GM19455 (cell line): ENCODE data around the gene NFIC.
"Not testable (repeated sequence)": the region's sequence is repeated elsewhere in the genome, so short reads cannot be mapped to it uniquely, and the experiment has no call there.

Source experiments
- ATAC-seq: cut with Tn5 transposase; IDR thresholded peaks from one replicate; pipeline ENCODE4 v1.9.1; 2021; ENCODE audit not compliant: unreplicated experiment

Gene NFIC

DNA sequence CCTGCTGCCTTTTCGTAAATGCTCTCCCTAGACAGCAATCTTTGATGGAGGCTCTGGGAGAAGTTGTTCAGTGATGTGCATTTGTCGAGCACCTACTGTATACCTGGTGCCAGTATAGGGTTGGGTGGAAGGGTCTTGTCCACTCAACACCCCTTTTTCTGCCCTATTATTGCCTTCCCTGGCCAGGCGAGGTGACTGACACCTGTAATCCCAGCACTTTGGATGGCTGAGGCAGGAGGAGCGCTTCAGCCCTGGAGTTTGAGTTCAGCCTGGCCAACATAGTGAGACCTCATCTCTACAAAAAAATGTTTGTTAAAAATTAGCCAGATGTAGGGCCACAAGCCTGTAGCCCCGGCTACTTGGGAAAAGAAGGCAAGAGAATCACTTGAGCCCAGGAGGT is 49.3 kb downstream of the NFIC start:
- ATAC-seq: no peak

DNA sequence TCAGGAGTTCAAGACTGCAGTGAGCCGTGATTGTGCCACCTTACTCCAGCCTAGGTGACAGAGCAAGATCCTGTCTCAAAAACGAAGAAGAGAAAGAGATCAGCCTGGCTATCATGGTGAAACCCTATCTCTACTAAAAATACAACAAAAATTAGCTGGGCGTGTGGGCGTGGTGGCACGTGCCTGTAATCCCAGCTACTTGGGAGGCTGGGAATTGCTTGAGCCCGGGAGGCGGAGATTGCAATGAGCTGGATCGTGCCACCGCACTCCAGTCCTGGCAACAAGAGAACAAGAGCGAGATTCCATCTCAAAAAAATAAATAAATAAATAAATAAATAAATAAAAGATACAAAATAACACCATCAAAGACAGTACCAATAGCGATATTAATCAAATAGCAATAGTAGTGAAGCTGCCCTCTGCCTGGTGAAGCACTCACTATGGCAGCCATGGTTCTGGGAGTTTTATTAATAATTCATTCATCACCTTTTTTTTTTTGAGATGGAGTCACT is 53.9 kb downstream of the NFIC start:
- ATAC-seq: no peak

DNA sequence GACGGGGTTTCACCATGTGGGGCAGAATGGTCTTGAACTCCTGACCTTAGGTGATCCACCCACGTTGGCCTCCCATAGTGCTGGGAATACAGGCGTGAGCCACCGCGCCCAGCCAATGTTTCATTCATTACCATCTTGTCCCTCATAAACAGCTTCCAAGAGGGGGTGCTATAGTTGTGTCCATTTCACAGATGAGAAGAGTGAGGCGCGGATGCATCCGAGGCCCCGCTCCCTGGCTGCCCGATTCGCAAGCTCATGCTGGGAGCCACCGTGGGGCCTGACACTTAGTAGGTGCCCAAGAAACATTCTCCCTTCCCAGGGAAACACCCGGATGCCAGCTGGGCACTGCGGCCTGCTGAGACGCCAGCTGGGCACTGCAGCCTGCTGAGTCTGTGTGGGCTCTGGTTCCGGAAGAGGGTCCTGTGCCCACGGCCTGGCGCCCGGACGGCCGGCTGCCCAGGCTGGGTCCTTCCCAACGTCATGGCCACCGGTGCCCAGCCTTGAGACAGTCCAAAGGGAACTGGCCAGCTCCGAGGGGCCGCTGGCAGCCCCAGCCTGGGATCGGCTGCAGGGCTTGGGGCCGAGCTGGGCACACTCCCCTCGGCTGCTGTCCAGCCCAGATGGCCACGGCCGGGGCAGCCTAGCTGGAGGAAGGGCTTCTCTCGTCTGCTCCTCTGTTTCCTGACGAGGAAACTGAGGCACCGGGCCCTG is 54.7 kb downstream of the NFIC start:
- ATAC-seq: no peak

DNA sequence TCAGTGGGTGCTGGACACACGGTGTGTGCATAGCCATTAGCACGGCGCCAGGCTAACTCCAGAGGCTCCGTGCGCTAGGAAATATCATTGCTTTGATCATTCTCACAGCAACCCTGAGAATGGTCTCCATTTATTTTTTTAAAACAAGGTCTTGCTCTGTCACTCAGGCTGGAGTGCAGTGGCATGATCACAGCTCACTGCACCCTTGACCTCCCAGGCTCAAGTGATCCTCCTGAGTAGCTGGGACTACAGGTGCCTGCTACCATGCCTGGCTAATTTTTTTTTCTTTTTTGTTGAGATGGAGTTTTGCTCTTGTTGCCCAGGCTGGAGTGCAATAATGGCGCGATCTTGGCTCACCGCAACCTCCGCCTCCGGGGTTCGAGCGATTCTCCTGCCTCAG is 55.3 kb downstream of the NFIC start:
- not testable (repeated sequence) for ATAC-seq

DNA sequence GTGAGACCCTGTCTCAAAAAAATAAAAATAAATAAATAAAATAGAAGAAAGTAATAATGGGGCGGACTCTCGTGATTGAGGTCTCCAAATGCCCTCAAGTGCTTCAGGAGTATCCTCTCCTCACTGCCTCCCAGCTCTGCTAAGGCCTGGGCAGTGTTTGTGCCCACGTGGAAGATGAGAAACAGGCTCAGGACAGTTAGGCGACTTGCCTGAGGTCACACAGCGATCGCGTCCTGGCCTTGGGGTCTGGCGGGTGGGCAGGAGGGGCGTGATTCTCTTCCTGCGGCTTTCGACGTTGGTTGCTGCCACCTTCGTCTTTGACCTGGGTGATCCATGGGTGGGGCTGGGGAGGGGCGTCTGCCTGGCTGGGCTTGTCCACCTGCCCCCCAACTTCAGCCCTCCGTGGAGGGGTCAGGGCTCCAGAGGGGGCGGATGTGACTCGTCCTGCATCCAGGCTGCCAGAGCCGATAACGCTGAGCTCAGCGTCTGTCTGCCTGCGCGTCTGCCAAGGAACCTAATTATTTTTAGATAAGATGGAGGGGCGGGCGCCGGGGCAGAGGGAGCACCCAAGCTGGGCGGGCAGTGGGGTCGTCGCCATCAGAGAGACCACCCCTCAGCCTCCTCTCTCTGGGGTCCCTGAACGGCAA is 56.9 kb downstream of the NFIC start:
- ATAC-seq: no peak

DNA sequence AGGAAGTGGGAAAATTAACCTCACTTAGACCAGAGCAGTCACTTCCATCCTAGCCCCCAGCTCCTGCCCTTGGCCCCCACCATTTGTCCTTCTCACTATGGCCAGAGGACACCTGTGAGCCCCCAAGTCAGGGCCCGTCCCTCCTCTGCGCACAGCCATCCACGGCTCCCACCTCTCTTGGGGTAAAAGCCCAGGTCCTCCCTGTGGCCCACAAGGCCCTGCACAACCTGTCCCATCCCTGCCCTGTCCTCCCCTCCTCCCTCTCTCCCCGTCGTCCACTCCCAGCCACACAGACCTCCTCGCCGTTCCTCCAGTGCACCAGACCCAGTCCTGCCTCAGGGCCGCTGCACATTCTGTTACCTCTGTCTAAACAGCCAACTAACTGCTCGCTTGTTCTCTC is 60.0 kb downstream of the NFIC start:
- ATAC-seq: no peak

DNA sequence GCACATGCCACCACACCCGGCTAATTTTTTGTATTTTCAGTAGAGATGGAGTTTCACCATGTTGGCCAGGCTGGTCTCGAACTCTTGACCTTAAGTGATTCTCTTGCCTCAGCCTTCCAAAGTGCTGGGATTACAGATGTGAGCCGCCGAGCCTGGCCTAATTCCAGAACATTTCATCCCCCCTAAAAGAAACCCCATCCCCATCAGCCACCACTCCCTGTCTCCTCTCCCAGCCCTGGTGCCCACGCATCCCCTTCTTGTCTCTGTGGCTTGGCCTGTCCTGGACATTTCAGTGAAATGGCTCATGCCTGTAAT is 63.9 kb downstream of the NFIC start:
- not testable (repeated sequence) for ATAC-seq

DNA sequence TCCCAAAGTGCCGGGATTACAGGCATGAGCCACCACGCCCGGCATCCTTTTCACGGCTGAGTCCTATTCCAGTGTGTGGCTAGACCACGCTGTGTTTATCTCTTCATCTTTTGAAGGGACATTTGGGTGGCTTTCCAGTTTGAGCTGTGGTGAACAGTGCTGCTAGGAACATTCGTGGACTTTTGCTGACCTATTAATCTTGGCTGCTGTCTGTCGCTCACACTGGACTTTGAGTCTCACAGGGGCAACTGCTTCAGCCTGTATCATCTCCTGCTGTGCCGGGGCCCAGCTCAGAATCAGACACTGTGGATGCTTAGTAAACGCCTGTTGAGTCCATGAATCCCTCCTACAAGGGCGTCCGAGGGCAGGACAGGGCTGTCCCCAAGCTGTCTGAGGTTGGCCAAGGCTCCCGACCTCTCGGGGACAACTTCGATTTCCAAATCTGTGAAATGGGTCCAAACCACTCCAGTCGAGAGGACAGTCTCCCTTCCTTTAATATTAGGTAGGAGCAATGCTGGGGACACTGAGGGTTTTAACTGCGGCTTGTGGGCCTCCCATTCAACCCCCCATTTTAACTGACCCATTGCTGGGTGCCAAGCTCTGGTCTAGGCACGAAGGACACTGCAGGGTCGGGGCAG is 65.5 kb downstream of the NFIC start:
- ATAC-seq: no peak

DNA sequence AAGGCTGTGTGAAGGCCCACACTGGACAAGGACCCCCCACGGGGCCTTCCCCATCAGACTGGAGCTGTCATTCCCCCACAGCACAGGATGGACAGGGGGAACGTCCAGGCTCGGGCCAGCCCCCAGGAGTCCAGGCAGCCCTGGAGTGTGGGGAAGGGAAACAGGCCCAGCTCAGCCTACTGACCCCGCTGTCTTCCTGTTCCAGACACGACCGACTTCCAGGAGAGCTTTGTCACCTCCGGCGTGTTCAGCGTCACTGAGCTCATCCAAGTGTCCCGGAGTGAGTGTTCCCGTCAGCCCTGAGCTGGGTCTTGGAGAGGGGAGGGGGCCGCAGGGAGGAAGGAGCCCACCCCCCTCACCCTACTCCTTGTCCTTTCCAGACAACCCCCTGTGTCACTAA is 66.9 kb downstream of the NFIC start:
- ATAC-seq: no peak

DNA sequence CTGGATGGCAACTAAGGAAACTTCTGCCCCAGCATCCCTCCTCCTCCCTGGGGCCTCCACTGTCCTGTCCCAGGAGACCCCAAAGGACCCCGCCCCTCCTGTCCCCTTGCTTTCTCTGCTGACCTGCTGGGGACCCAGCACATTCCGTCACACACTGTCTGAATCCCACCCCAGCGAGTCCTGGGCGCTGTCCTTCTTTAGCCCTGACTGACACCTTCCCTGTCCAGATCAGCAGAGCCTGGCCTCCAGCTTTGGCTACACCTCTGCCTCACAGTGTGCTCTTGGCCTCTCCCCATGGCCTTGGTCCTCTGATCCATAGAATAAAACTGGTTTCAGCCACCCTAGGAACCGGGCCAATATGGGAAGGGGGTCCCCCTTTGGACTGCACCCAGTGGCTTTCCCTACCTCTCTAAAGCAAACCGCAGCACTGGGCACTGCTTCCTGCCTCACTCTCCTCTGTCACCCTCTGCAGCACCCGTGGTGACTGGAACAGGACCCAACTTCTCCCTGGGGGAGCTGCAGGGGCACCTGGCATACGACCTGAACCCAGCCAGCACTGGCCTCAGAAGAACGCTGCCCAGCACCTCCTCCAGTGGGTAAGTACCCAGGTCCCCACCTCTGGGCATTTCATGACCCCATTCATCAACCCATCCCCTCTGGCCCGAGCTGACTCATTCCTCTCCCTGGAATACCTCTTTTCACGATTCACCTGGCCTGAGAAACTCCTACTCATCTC is 67.6 kb downstream of the NFIC start:
- ATAC-seq: no peak

DNA sequence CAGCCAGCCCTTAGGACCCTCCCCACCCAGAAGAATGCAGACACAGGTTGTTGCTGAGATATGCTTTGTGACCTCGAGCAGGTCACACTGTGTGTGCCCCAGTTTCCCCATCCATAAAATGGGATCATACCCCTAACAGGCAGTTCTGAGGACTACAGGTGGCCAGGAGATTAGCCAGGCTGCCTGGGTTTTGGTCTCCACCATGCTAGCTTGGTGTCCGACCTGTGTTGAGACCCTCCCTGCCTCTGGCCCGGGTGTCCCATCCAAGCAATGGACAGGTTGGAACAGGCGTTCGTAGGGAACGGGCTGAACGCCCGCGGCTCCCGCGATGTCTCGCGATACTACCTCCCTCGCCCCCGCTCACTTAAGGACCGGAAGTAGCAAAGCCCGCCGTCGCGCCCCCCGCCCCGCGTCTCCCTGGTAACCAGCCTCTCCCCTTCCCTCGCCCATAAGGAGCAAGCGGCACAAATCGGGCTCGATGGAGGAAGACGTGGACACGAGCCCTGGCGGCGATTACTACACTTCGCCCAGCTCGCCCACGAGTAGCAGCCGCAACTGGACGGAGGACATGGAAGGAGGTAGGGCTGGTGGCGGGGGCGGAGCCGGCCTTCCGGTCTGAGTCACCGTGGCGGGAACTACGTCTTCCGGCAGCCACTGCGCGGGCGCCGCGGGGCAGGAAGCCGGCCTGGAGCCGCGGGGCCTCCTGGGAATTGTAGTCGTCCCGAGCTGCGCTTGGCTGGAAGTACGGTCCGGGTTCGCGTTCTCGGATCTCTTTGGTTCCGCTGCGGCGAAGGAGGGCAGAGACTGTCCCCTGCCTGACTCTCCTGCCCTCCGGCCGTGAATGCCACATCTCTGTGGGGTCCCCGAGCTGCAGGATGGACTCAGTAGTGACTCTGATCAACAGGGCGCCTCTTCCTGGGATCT is 68.5 kb downstream of the NFIC start:
- peak; percentile 80 for ATAC-seq

DNA sequence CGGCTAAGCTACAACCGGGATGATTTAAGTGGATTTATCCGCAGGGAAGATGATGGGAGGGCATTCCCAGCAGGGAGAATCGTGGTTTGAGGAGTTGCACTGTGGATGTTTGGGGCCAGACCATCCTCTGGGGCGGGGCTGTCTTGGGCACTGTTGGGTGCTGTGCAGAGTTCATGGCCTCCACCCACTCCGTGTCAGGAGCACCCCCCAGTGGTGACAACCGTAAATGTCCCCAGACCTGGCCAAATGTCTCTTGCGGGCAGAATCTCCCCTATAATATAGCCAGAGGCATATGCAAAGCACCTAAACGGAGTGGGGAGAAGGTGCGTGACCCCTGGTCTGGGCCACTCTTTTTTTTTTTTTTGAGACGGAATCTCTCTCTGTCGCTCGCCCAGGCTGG is 73.7 kb downstream of the NFIC start:
- ATAC-seq: no peak

DNA sequence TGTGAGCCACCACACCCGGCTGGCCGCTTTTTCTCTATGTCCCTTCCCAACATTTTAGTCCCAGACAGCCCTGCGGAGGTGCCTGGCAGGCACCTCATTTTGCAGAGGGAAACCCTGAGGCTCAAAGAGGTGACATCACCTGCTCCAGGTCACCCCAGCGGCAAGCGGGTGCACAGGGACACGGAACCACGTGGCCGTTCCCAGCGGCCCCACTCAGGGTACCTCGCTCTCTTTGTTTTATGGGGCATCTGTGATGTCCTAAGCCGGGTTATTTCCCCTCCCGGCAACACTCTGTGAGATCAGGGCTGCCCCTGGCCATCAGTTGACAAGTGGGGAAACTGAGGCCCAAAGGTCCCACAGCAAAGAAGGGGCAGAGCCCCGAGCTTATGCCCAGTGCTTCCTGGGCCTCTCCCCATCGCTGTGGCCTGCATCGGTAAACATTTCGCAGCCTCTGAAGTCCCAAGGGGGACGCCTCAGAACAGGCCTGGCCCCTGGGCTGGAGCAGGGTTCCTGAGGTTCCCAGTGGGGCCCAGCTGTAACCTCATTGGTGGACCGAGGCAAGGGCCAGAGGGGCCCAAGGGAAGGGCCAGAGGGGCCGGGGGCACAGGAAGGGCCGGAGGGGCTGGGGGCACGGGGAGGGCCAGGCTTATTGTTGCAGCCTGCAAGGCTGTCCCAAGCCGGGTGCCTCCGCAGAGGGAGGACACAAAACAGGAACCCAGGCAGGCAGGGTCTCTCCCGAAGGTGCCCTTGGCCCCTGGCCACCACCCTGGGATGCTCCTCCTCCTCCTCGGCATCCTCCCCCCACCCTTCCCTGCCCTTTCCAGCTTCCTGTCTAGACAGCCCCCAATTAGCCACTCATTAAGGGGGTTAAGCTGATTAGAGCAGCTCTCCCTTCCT is 75.0 kb downstream of the NFIC start:
- no peak for ATAC-seq

DNA sequence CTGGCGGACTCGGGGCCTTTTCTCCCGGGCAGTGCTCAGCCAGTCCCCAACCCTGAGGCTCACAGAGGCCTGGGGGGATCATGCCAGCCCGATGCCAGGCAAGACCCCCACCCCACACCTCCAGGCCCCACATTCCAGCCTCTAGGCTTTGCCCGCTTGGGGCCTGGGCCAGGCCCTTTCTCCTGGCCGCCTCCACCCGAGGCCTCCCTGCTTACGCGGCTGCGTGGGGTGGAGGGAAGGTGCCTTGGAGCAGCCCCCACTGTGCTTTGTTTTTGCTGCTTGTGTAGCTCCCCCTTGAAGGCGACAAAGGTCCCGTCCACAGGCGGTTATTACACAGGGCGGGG is 75.6 kb downstream of the NFIC start:
- ATAC-seq: no peak

DNA sequence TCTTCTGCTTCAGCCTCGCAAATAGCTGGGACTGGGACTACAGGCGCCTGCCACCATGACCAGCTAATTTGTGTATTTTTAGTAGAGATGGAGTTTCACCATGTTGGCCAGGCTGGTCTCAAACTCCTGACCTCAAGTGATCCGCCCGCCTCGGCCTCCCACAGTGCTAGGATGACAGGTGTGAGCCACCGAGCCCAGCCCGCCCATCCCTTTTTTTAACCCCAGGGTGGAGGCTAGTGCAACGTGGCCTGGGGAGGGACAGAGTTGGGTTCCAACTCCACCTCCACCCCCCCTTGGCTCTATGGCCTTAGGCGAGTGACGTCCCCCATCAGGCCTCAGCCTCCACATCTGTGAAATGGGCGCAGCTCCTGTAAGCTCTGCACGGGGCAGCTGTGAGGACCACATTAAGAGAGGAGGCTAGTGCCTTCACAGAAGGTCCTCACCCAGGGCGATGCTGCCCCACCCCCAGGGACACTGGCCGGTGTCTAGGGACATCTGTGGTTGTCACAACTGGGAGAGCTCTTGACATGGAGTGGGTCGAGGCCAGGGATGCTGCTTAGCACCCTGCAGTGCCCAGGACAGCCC is 76.2 kb downstream of the NFIC start:
- ATAC-seq: no peak

DNA sequence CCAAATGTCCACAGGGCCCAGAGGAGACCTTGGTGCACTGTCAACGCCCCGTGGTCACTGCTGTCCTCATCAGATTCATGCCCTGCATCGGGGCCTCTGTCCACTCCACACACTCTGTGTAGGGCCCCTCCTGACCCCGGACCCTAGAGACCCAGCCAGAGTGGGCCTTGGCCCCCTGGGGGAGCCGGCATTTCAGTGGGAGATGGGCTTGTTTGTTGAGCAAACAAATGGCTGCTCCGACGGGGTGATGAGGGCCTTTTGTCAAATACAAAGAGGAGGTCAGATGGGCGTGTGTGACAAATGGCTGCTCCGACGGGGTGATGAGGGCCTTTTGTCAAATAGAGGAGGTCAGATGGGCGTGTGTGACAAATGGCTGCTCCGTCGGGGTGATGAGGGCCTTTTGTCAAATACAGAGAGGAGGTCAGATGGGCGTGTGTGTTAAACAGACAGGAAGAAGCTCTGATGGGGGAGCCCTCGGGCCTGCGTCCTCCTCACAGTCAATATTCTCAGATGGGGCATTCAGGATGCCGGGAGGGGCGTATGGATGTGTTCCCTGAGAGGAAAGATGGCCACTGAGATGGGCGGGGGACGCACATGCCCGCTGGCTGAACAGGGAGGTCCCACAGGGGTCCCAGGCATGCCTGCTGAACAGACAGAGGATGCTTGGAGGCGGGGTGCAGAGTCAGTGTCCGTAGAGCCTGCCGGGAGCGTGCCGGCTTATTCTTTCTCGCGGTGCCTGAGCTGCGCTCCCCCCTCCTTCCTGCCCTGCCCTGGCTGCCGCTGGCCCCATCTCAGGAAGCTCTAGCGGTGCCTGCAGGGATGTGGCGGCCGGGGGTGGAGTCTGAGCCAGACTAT is 77.7 kb downstream of the NFIC start:
- no peak for ATAC-seq

DNA sequence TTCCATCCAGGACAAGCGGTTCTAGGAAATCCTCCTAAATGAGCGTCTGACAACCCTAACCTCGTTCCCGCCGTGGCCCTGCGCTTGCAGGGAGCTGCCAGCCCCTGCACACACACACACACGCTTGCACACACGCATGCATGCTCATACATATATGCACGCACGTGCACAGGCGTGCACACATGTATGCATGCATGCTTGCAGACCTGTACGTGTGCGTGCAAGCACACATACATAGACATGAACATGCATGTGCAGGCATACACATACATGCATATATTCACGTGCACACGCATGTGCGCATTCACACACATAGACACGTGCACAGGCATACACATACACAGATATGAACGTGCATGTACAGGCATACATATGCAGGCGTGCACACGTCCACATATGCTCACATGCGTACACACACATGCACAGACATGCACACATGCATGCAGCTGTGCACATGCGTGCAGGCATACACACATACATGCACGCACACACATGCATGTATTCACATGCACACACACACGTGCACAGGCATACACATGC is 78.4 kb downstream of the NFIC start:
- no peak for ATAC-seq

DNA sequence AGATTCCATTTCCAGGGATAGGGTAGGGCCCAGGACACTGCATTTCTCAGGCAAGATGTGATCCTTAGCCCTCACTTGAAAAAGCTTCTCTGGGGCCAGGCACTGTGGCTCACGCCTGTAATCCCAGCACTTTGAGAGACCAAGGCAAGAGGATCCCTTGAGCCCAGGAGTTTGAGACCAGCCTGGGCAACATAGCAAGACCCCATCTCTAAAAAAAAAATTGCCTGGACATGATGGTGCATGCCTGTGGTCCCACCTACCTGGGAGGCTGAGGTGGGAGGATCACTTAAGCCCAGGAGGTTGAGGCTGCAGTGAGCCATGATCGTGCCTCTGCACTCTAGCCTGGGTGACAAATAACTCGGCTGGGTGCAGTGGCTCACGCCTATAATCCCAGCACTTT is 80.3 kb downstream of the NFIC start:
- ATAC-seq: not testable (repeated sequence)
